Heart left ventricle (tissue), 16 donors: ENCODE measurements around the gene RAPGEF3. TPM values are rescaled to one million over a fixed set of nuclear protein-coding genes. Genes with fewer than 3 reads are reported as not detected.
A peak's percentile ranks its signal among the peaks of the same experiment; 100 is the strongest.

Source experiments
- ATAC-seq, 4 donors: fragments of 200-7000 bp; cut with Tn5 transposase; one replicate each; pipeline ENCODE4 v1.9.1; 2020 to 2022; ENCODE audit warnings: moderate library complexity in 4 of 4, mild to moderate bottlenecking in 3 of 4, moderate number of reproducible peaks in 1 of 4
- DNase-seq, 5 donors: peaks; one replicate each; pipeline ENCODE4 v3.0.0-alpha.2; 2020
- H3K27ac ChIP-seq, 12 donors: fragments of 200-600 bp; sonication (generic) in 4 of 12; one replicate each; pipeline versions ENCODE4 v1.5.0 to v1.8.0; 2016 to 2022; ENCODE audit warnings: mild to moderate bottlenecking in 2 of 12
- H3K27me3 ChIP-seq, 9 donors: fragments of 200-600 bp; sonication (generic) in 2 of 9; one replicate each; pipeline versions ENCODE4 v1.5.1 to v1.8.0; 2016 to 2022; ENCODE audit warnings: mild to moderate bottlenecking in 3 of 9
- H3K36me3 ChIP-seq, 9 donors: fragments of 200-600 bp; sonication (generic) in 2 of 9; one replicate each; pipeline versions ENCODE4 v1.5.0 to v1.8.0; 2018 to 2022; ENCODE audit warnings: mild to moderate bottlenecking in 2 of 9
- H3K4me1 ChIP-seq, 12 donors: fragments of 200-600 bp; sonication (generic) in 4 of 12; one replicate each; pipeline versions ENCODE4 v1.5.0 to v1.8.0; 2016 to 2022; ENCODE audit warnings: mild to moderate bottlenecking in 3 of 12
- H3K4me3 ChIP-seq, 12 donors: fragments of 200-600 bp; sonication (generic) in 4 of 12; one replicate each; pipeline versions ENCODE4 v1.5.0 to v1.8.0; 2017 to 2022; ENCODE audit warnings: mild to moderate bottlenecking in 9 of 12, moderate library complexity in 4 of 12
- H3K9me3 ChIP-seq, 12 donors: fragments of 200-600 bp; sonication (generic) in 4 of 12; one replicate each; pipeline versions ENCODE4 v1.5.0 to v1.8.0; 2016 to 2022; ENCODE audit warnings: mild to moderate bottlenecking in 1 of 12
- POLR2A ChIP-seq, 2 donors: fragments of 450-650 bp; IDR thresholded peaks; one replicate each; pipeline ENCODE4 v1.6.1; 2017; ENCODE audit warnings: antibody characterized with exemption in 2 of 2, mild to moderate bottlenecking in 2 of 2, moderate library complexity in 2 of 2
- WGBS, 4 donors: extraction: QIAGEN DNeasy Blood & Tissue Kit in 2 of 4; methylation state at CpG; one replicate each; pipeline versions ENCODE4 v1.1.5 to v1.1.7; 2013 to 2018; 5-methylcytosine and 5-hydroxymethylcytosine counted together
- intact Hi-C, 10 donors: fragments of 100-400 bp; cut with DNase I; formaldehyde crosslinking; loops; one replicate each; pipeline versions ENCODE4 v1.11.1 to v1.14.2; 2022
- polyA plus RNA-seq, 2 donors: library from polyadenylated mRNA; stranded (reverse); fragments of 200-250 nt; gene quantifications; one replicate each; pipeline ENCODE4 v1.2.3, GENCODE V29; 2013
- total RNA-seq, 9 donors: library from RNA; depleted of rRNA in 2 of 9; stranded (reverse); fragments of >200 nt in 2 of 9; fragmentation: NEBNext Ultra II Directional in 3 of 9; extraction: Animal tissue kit (Norgen Biotek cat#: 25700) in 3 of 9; gene quantifications; one replicate each; pipeline versions ENCODE4 v1.1.0 to v1.2.4, GENCODE V29; 2016 to 2023
- TF ChIP-seq, protein P1 (sequence below), 12 donors: fragments of 200-600 bp; sonication (generic) in 4 of 12; IDR thresholded peaks; one replicate each; pipeline versions ENCODE4 v1.5.0 to v1.8.0; 2018 to 2022; ENCODE audit warnings: antibody characterized with exemption in 12 of 12, mild to moderate bottlenecking in 5 of 12
- donor health status: ischemic (EF 13 %, LVEDD 7.1; RV severe dilation, severe dysfunction).
- donor health status: healthy with polysubstance abuse.
- donor health status: DM: no; HTN: yes; CAD: no.
- donor health status: DM: no; HTN: no; CAD: no.
- donor health status: ischemic (EF 25% LVEDD 6.9; RV normal size, moderate dysfunction).
- donor health status: ischemic (EF 25% LVEDD 5.7; RV mildly dilated, moderate dysfunction).
- donor health status: healthy.
- donor health status: DM: yes; HTN: yes; CAD: no.
- donor health status: ischemic (EF 35%, LVEDD 5.7; RV mildly dilated, moderate dysfunction).
- donor health status: nonischemic (EF 11% LVEDD 7.7; RV severe dilation, severe dysfunction).
- donor health status: DM: yes; HTN: yes; CAD: no.
- donor health status: PGD.
- donor health status: ischemic (EF 29% LVEDD 5.4; RV normal size, mild dysfunction).
- donor health status: nonischemic (EF 23%, LVEDD 6.1; RV moderate dilation, normal function).

RAPGEF3 gene
- total and polyA plus RNA-seq, 11 donors = 14.5 to 62.1 (median 23.9) TPM

DNA sequence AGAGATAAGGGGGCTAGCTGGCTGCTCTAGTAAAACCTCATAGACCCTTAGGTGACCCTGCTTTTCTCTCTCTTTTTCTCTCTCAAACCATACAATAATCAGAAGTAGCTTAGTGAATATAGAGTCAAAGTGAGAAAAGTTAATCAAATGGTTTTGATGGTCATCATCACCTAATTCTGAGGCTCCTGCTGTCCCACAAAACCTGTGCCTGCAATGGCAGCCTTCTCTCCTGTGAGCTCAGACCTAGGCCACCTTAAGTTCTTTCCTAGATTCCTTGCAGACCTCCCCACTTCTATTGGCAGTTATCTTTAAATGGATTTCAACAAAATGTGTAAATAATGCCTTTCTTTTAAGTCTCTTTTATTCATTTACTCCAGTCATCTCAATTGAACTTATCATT is 51.3 kb downstream of the RAPGEF3 start:
- ATAC-seq (no peak), DNase-seq (no peak)
- Histone ChIP-seq H3K27me3 (no peaks in the 10 kb centered on the region), H3K9me3 (no peaks in the 10 kb centered on the region), H3K27ac (peak overlapping the region in 1 of 12 donors; percentile 93), H3K36me3 (peaks cover 0 to 4% (median 0%) of the 10 kb centered on the region in 9 donors), H3K4me3 (peak overlapping the region in 1 of 12 donors; percentile 91), H3K4me1 (peaks cover 0 to 58% (median 15%) of the 10 kb centered on the region in 12 donors)
- TF ChIP-seq, protein P1, sequence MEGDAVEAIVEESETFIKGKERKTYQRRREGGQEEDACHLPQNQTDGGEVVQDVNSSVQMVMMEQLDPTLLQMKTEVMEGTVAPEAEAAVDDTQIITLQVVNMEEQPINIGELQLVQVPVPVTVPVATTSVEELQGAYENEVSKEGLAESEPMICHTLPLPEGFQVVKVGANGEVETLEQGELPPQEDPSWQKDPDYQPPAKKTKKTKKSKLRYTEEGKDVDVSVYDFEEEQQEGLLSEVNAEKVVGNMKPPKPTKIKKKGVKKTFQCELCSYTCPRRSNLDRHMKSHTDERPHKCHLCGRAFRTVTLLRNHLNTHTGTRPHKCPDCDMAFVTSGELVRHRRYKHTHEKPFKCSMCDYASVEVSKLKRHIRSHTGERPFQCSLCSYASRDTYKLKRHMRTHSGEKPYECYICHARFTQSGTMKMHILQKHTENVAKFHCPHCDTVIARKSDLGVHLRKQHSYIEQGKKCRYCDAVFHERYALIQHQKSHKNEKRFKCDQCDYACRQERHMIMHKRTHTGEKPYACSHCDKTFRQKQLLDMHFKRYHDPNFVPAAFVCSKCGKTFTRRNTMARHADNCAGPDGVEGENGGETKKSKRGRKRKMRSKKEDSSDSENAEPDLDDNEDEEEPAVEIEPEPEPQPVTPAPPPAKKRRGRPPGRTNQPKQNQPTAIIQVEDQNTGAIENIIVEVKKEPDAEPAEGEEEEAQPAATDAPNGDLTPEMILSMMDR (IDR thresholded peaks at IDR 0.05) = no peak
- no peak for TF ChIP-seq POLR2A (IDR thresholded peaks at IDR 0.05)
- intact Hi-C loops = no loop called here

DNA sequence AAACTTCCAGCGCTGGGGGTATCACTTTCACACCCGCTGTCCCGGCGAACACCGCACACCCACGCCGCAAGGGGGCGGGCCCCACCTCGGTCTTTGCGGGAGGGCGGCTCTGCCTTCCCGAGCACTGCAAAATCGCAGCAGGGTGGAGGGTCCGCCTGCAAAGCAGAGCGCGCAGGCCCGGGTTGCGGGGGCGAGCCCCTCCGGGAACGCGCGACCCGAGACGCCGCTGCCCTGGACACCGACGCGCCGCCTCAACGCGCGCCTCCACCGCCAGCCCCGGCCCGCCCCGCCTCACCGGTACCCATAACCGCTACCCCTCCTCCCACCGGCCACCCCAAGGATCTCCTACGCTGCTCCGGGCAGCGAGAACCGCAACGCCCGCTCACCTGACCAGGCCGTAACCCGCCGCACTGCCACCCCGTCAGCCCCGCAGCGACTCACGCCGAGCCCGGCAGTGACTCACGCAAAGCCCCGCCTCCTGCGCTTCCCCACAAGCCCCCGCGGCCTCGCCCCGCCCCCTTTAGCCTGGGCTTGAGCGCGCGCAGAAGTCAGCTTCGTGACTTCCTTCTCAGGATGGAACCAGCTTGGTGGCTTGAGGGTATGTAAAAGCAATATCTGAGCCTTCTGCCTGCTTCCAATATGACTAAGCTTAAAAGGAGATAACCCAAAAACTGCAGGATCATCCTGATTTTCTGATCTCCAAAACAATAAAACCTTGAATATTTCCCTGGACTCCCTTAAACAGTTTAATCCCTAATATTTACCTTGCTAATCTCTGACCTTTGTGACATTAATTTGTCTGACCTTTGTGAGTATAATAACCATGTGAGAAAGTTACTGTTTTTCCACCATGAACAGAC is 52.9 kb downstream of the RAPGEF3 start, which contains the start of gene RPAP3:
TSS of gene RPAP3 (minus strand) at position 465 of the 860 bp plus-strand sequence. CDS start 3,190 bp downstream, outside the sequence.
- H3K27me3 ChIP-seq = no peaks in the 10 kb centered on the region
- H3K4me3 ChIP-seq = peak within 1 kb of the TSS; percentile 78 to 99 (median 94)
- peak within 1 kb of the TSS; percentile 28 to 94 (median 87) for H3K27ac ChIP-seq
- peak; percentile 95 to 99 (median 98) for ATAC-seq
- peaks cover 0 to 55% (median 15%) of the 10 kb centered on the region in 12 donors for H3K4me1 ChIP-seq
- WGBS, 4 donors = 0 to 1% (median 0%) methylated on average over 16 to 66 of the region's 66 CpGs
- peak; percentile 96 to 98 (median 97) for DNase-seq
- intact Hi-C loops = no loop called here
- H3K9me3 ChIP-seq = no peaks in the 10 kb centered on the region
- TF ChIP-seq, protein P1 (IDR thresholded peaks at IDR 0.05) = peak; percentile 55 to 84 (median 68)
- TF ChIP-seq POLR2A (IDR thresholded peaks at IDR 0.05) = peak in 1 of 2 donors; percentile 83
- H3K36me3 ChIP-seq = peaks cover 0 to 17% (median 6%) of the 10 kb centered on the region in 9 donors

GRCh38 chr12:47705229-47705565 is 53.5 kb downstream of the RAPGEF3 start:
- peak overlapping the region; percentile 78 to 99 (median 94) for H3K4me3 ChIP-seq
- intact Hi-C loops = no loop called here
- peaks cover 0 to 49% (median 15%) of the 10 kb centered on the region in 12 donors for H3K4me1 ChIP-seq
- peak overlapping the region in 10 of 12 donors; percentile 69 to 94 (median 88) for H3K27ac ChIP-seq
- H3K36me3 ChIP-seq = peaks cover 0 to 23% (median 12%) of the 10 kb centered on the region in 9 donors
- TF ChIP-seq, protein P1 (IDR thresholded peaks at IDR 0.05) = no peak
- TF ChIP-seq POLR2A (IDR thresholded peaks at IDR 0.05) = no peak
- no peaks in the 10 kb centered on the region for H3K9me3 ChIP-seq
- no peaks in the 10 kb centered on the region for H3K27me3 ChIP-seq
- DNase-seq (no peak), ATAC-seq (no peak)
- WGBS, 4 donors = 2 to 4% (median 3%) methylated on average over 9 of the region's 9 CpGs

GRCh38 chr12:47704719-47705118 is 54.0 kb downstream of the RAPGEF3 start:
- Histone ChIP-seq H3K36me3 (peaks cover 0 to 28% (median 16%) of the 10 kb centered on the region in 9 donors), H3K4me1 (peaks cover 0 to 44% (median 15%) of the 10 kb centered on the region in 12 donors), H3K4me3 (peak overlapping the region in 8 of 12 donors; percentile 89 to 99 (median 94)), H3K27me3 (no peaks in the 10 kb centered on the region), H3K27ac (no peak overlapping the region), H3K9me3 (no peaks in the 10 kb centered on the region)
- 87 to 95% (median 94%) methylated on average over 9 of the region's 9 CpGs for WGBS, 4 donors
- TF ChIP-seq, protein P1 (IDR thresholded peaks at IDR 0.05) = no peak
- no peak for TF ChIP-seq POLR2A (IDR thresholded peaks at IDR 0.05)
- intact Hi-C loops = no loop called here
- ATAC-seq (no peak), DNase-seq (no peak)
